Adrenal gland (tissue), 12 donors: ENCODE data around the gene B3GLCT. TPM values are rescaled to one million over a fixed set of nuclear protein-coding genes. Genes with fewer than 3 reads are reported as not detected.

Experiments
- DNase-seq, 7 donors: peaks; one replicate each; pipeline ENCODE4 v3.0.0-alpha.2; 2019 to 2020
- H3K27ac ChIP-seq, 5 donors: fragments of 200-600 bp; sonication (generic) in 4 of 5; 1 replicate in 3 of 5; 2 replicates in 2 of 5; pipeline versions ENCODE4 v1.5.1 to v1.8.0; 2016 to 2020; ENCODE audit warnings: mild to moderate bottlenecking in 1 of 5
- H3K27me3 ChIP-seq: fragments of 200-600 bp; 2 replicates; pipeline ENCODE4 v1.8.0; 2021
- H3K36me3 ChIP-seq, 2 donors: fragments of 200-600 bp; replicated peaks in 1 of 2; 1 replicate in 1 of 2; 2 replicates in 1 of 2; pipeline versions ENCODE4 v1.5.1 to v1.8.0; 2018 to 2022
- H3K4me1 ChIP-seq, 2 donors: fragments of 200-600 bp; replicated peaks in 1 of 2; 1 replicate in 1 of 2; 2 replicates in 1 of 2; pipeline versions ENCODE4 v1.5.1 to v1.8.0; 2018 to 2021
- H3K4me3 ChIP-seq, 4 donors: fragments of 200-600 bp; sonication (generic) in 3 of 4; one replicate each; pipeline ENCODE4 v1.5.1; 2016 to 2018
- H3K9me3 ChIP-seq, 3 donors: fragments of 200-600 bp; sonication (generic) in 1 of 3; replicated peaks in 1 of 3; 1 replicate in 2 of 3; 2 replicates in 1 of 3; pipeline versions ENCODE4 v1.5.1 to v1.8.0; 2016 to 2021
- POLR2A ChIP-seq, 2 donors: fragments of 450-650 bp; IDR thresholded peaks; one replicate each; pipeline ENCODE4 v1.6.1; 2017; ENCODE audit warnings: antibody characterized with exemption in 2 of 2, mild to moderate bottlenecking in 2 of 2, moderate library complexity in 1 of 2
- WGBS, 4 donors: extraction: QIAGEN DNeasy Blood & Tissue Kit in 2 of 4; methylation state at CpG; one replicate each; pipeline versions ENCODE4 v1.1.5 to v1.1.7; 2013 to 2017; 5-methylcytosine and 5-hydroxymethylcytosine counted together
- intact Hi-C, 2 donors: fragments of 100-400 bp; cut with DNase I; formaldehyde crosslinking; loops; one replicate each; pipeline versions ENCODE4 v1.14.1 to v1.15.0; 2022 to 2023
- polyA plus RNA-seq, 3 donors: library from polyadenylated mRNA; stranded (reverse); fragments of 200-250 nt in 2 of 3; fragments of 350-450 nt in 1 of 3; fragmentation: Illumina TruSeq in 1 of 3; extraction: RNeasy Lipid Tissue Mini Kit (QIAGEN cat#74804) in 1 of 3; gene quantifications; one replicate each; pipeline ENCODE4 v1.2.3, GENCODE V29; 2013 to 2014
- total RNA-seq, 9 donors: library from RNA; depleted of rRNA in 4 of 9; stranded (reverse); fragments of >200 nt in 4 of 9; fragments of 120-200 nt in 1 of 9; fragmentation: NEBNext Ultra II Directional in 1 of 9; extraction: Animal tissue kit (Norgen Biotek cat#: 25700) in 1 of 9; gene quantifications; one replicate each; pipeline versions ENCODE4 v1.1.0 to v1.2.4, GENCODE V29; 2013 to 2023
- TF ChIP-seq, protein P1 (sequence below), 6 experiments: fragments of 450-650 bp in 4 of 6; fragments of 200-600 bp in 2 of 6; sonication (generic) in 1 of 6; IDR thresholded peaks; 1 replicate in 5 of 6; 2 replicates in 1 of 6; pipeline versions ENCODE4 v1.5.1 to v1.8.0; 2016 to 2021; ENCODE audit warnings: antibody characterized with exemption in 6 of 6, mild to moderate bottlenecking in 2 of 6, moderate library complexity in 1 of 6
- donor health status: healthy with polysubstance abuse.
- donor health status: Bipolar disorder and iron deficiency.
- donor health status: DM: yes; HTN: yes; CAD: no.
- donor health status: DM: no; HTN: no; CAD: no.
- donor health status: DM: no; HTN: no; CAD: no.
- donor health status: DM: yes; HTN: yes; CAD: no.

The B3GLCT gene
- total and polyA plus RNA-seq, 12 donors, result 1.9 to 6.4 (median 3.5) TPM

DNA sequence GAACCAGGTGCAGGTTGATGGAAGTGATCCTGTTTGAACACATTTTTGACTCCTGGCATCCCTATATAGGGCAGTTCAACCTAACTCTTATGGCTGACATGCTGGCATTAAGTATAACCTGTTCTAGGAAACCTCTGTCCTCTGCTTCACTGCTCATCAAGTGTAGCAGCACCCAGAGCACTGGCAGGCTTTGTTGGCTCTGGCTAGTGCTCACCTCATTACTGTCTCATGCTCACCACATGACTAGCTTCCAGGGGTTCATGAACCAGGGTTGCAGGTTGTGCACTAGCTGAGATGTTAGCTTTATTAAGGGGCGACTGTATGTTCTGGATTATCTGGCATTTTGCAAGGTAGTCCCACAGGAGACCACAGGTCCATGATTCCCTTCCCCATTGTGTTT lies 63.6 kb downstream of the B3GLCT start:
- Histone ChIP-seq H3K27me3 (no peaks in the 10 kb centered on the region), H3K4me3 (no peak overlapping the region), H3K9me3 (peaks cover 0 to 6% (median 0%) of the 10 kb centered on the region in 3 donors), H3K36me3 (no peaks in the 10 kb centered on the region), H3K4me1 (no peaks in the 10 kb centered on the region), H3K27ac (no peak overlapping the region)
- DNase-seq, result no peak
- 96 to 100% (median 100%) methylated on average over 1 of the region's 1 CpG for WGBS, 4 donors
- TF ChIP-seq POLR2A (IDR thresholded peaks at IDR 0.05), result no peak
- TF ChIP-seq, protein P1, sequence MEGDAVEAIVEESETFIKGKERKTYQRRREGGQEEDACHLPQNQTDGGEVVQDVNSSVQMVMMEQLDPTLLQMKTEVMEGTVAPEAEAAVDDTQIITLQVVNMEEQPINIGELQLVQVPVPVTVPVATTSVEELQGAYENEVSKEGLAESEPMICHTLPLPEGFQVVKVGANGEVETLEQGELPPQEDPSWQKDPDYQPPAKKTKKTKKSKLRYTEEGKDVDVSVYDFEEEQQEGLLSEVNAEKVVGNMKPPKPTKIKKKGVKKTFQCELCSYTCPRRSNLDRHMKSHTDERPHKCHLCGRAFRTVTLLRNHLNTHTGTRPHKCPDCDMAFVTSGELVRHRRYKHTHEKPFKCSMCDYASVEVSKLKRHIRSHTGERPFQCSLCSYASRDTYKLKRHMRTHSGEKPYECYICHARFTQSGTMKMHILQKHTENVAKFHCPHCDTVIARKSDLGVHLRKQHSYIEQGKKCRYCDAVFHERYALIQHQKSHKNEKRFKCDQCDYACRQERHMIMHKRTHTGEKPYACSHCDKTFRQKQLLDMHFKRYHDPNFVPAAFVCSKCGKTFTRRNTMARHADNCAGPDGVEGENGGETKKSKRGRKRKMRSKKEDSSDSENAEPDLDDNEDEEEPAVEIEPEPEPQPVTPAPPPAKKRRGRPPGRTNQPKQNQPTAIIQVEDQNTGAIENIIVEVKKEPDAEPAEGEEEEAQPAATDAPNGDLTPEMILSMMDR (IDR thresholded peaks at IDR 0.05), result no peak
- intact Hi-C loops, result no loop called here

DNA sequence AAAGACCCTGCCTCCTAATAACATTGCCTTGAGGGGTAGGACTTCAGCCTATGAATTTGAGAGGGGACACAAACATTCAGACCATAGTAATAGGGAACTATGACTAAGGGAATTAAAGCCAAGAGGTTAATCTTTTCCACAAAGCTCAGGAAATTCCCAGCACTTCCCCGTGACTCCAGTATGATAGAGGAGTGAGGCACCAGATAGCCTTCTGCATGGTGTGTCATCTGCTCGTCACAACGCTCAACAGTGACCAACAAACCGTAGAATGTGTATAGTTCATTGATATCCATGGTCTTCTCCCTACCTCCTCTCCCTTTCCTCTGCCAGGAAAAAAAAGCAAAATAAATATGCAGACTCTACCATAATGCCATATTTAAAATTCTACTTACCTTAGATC lies 64.4 kb downstream of the B3GLCT start:
- TF ChIP-seq POLR2A (IDR thresholded peaks at IDR 0.05), result no peak
- TF ChIP-seq, protein P1 (IDR thresholded peaks at IDR 0.05), result no peak
- no peak overlapping the region for H3K4me3 ChIP-seq

DNA sequence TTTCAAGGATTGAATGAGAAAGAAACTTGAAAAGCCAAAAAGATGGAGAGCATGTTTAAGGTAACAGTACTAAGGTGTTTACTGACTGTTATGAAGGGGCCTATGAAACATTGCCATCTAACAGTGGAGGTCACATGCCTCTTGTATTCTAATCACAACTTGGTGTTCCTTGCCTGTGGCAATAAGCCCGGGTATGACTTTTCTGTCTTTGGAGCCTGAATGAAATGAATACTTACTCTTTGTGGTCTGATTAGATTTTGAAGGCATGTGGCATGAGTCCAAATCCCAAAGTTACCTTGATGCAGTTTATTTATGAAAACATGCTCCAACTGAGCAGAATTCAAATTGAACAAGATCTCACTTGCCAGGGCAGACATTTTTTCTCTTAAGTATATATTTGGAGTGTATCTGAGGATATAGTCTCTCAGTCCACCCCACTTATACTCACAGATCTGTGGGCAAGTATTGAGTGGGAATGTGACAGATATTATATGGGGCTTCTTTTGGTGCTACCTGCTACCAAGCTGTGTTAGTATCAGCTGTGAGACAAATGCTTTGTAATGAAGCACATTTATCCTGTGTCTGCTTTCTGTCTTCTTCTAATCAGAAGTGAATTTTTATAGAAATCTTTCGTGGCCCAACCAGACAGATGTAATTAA lies 67.5 kb downstream of the B3GLCT start:
- DNase-seq, result no peak
- intact Hi-C loops, result no loop called here
- 63 to 73% (median 66%) methylated on average over 2 of the region's 2 CpGs for WGBS, 4 donors
- Histone ChIP-seq H3K4me3 (no peak overlapping the region), H3K4me1 (no peaks in the 10 kb centered on the region), H3K27me3 (no peaks in the 10 kb centered on the region), H3K27ac (no peak overlapping the region), H3K36me3 (no peaks in the 10 kb centered on the region), H3K9me3 (peaks cover 0 to 4% (median 0%) of the 10 kb centered on the region in 3 donors)
- no peak for TF ChIP-seq POLR2A (IDR thresholded peaks at IDR 0.05)
- TF ChIP-seq, protein P1 (IDR thresholded peaks at IDR 0.05), result no peak

More for the DNA sequence above, 64.4 kb downstream of the B3GLCT start:
- H3K27me3 ChIP-seq, result no peaks in the 10 kb centered on the region
- no peak overlapping the region for H3K27ac ChIP-seq
- H3K4me1 ChIP-seq, result no peaks in the 10 kb centered on the region
- WGBS, 4 donors, result 98 to 100% (median 98%) methylated on average over 4 of the region's 4 CpGs
- no peaks in the 10 kb centered on the region for H3K36me3 ChIP-seq
- H3K9me3 ChIP-seq, result no peaks in the 10 kb centered on the region
- DNase-seq, result no peak
- intact Hi-C loops, result no loop called here

DNA sequence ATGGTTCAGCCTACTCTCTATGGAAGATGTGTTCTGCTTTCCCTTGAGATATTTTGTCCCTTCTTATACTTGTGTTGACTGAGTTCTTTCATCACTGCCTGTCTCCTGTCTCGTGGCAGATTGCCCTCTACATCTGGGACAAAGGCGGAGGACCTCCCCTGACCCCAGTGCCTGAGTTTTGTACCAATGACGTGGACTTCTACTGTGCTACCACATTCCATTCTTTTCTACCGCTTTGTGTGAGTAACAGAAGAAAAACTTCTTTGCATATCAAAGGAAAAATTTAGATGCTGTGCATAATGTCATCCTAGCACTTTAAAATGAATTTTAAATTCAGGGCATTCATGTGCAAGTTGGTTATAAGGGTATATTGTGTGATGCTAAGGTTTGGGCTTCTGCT lies 74.6 kb downstream of the B3GLCT start:
- Histone ChIP-seq H3K27me3 (no peaks in the 10 kb centered on the region), H3K9me3 (peaks cover 0 to 4% (median 0%) of the 10 kb centered on the region in 3 donors), H3K4me1 (no peaks in the 10 kb centered on the region), H3K4me3 (no peak overlapping the region), H3K27ac (no peak overlapping the region), H3K36me3 (no peaks in the 10 kb centered on the region)
- intact Hi-C loops, result no loop called here
- 87 to 94% (median 92%) methylated on average over 4 of the region's 4 CpGs for WGBS, 4 donors
- TF ChIP-seq POLR2A (IDR thresholded peaks at IDR 0.05), result no peak
- TF ChIP-seq, protein P1 (IDR thresholded peaks at IDR 0.05), result no peak
- no peak for DNase-seq
